Motor neuron (in vitro differentiated cells): ENCODE measurements around the gene ARHGAP26. TPM values are rescaled to one million over a fixed set of nuclear protein-coding genes. Genes with fewer than 3 reads are reported as not detected.

Experiments
- ATAC-seq, 8 experiments: fragments of 200-7000 bp; cut with Tn5 transposase; replicated peaks in 6 of 8; 2 replicates each; pipeline ENCODE4 v1.8.0; 2021; ENCODE audit warnings: mild to moderate bottlenecking in 8 of 8, moderate library complexity in 8 of 8
- H3K27ac ChIP-seq, 2 donors: fragments of 250-450 bp; sonication (Bioruptor Pico); 2 replicates each; pipeline ENCODE4 v1.9.0; 2021; ENCODE audit warnings: antibody characterized with exemption in 2 of 2, mild to moderate bottlenecking in 2 of 2, moderate library complexity in 1 of 2
- H3K4me1 ChIP-seq, 2 donors: fragments of 250-450 bp; sonication (Bioruptor Pico); replicated peaks in 1 of 2; 2 replicates each; pipeline ENCODE4 v1.6.1; 2021; ENCODE audit warnings: antibody characterized with exemption in 2 of 2, mild to moderate bottlenecking in 2 of 2, moderate library complexity in 1 of 2
- H3K4me3 ChIP-seq, 5 donors: fragments of 250-450 bp; sonication (Bioruptor Pico); 2 replicates each; pipeline ENCODE4 v1.9.0; 2021; ENCODE audit warnings: antibody characterized with exemption in 5 of 5, mild to moderate bottlenecking in 5 of 5, moderate library complexity in 4 of 5
- WGBS, 10 experiments: fragments of 450-650 bp; shearing (Covaris generic); methylation state at CpG; one replicate each; pipeline ENCODE4 v1.0.0; 2022; 5-methylcytosine and 5-hydroxymethylcytosine counted together
- in situ Hi-C, 9 experiments: fragments of 400-800 bp; cut with MboI; loops; one replicate each; pipeline ENCODE4 v1.15.0; 2021; ENCODE audit warnings: low sequenced_read_pairs in 9 of 9, low pct_unique_long_range_greater_than_20kb in 2 of 9; ENCODE audit not compliant: unreplicated experiment in 9 of 9
- total RNA-seq, 8 experiments: library from RNA; unstranded; fragments of 300-600 nt; gene quantifications; 2 replicates each; pipeline versions ENCODE4 v1.2.3 to v1.2.4, GENCODE V29; 2022

ARHGAP26 gene
- total RNA-seq, 8 experiments from 2014 or later = 1.3 to 14.2 (median 7.0) TPM

GRCh38 chr5:143235423-143235822 lies 465.2 kb downstream of the ARHGAP26 start:
- H3K4me3 ChIP-seq = no peak overlapping the region
- WGBS, 10 experiments = 46 to 100% (median 71%) methylated on average over 1 to 3 of the region's 3 CpGs; no CpG with 5 or more reads in 1 of the 10 experiments
- H3K4me1 ChIP-seq = peaks cover 3 to 5% of the 10 kb centered on the region in 2 donors
- no peak for ATAC-seq
- no peak overlapping the region for H3K27ac ChIP-seq
- in situ Hi-C loops = no loop called here

GRCh38 chr5:143236682-143237081 lies 466.5 kb downstream of the ARHGAP26 start:
- in situ Hi-C loops = no loop called here
- Histone ChIP-seq H3K27ac (no peak overlapping the region), H3K4me3 (no peak overlapping the region), H3K4me1 (peaks cover 0 to 3% of the 10 kb centered on the region in 2 donors)
- WGBS, 10 experiments = 44 to 75% methylated on average over 1 to 2 of the region's 2 CpGs; no CpG with 5 or more reads in 8 of the 10 experiments
- peak in 4 of 8 experiments; percentile 27 to 64 (median 39) for ATAC-seq

GRCh38 chr5:143237664-143238063 lies 467.5 kb downstream of the ARHGAP26 start:
- no peak for ATAC-seq
- Histone ChIP-seq H3K4me3 (no peak overlapping the region), H3K27ac (no peak overlapping the region), H3K4me1 (peaks cover 0 to 3% of the 10 kb centered on the region in 2 donors)
- WGBS, 10 experiments = 80 to 100% (median 84%) methylated on average over 1 to 6 of the region's 10 CpGs; no CpG with 5 or more reads in 5 of the 10 experiments
- in situ Hi-C loops = no loop called here

- peaks cover 0 to 3% of the 10 kb centered on the region in 2 donors for H3K4me1 ChIP-seq
- no peak for ATAC-seq
- in situ Hi-C loops = no loop called here
- H3K4me3 ChIP-seq = no peak overlapping the region
- no peak overlapping the region for H3K27ac ChIP-seq
- 62 to 100% (median 86%) methylated on average over 1 to 2 of the region's 2 CpGs; no CpG with 5 or more reads in 5 of the 10 experiments for WGBS, 10 experiments
These were observed 468.4 kb downstream of the ARHGAP26 start for GRCh38 chr5:143238620-143239019.

GRCh38 chr5:143239882-143240518 lies 469.8 kb downstream of the ARHGAP26 start:
- peaks cover 0 to 3% of the 10 kb centered on the region in 2 donors for H3K4me1 ChIP-seq
- no peak overlapping the region for H3K4me3 ChIP-seq
- in situ Hi-C loops = no loop called here
- 60 to 100% (median 100%) methylated on average over 1 to 3 of the region's 5 CpGs; no CpG with 5 or more reads in 3 of the 10 experiments for WGBS, 10 experiments
- ATAC-seq = no peak
- no peak overlapping the region for H3K27ac ChIP-seq

GRCh38 chr5:143241892-143242291 lies 471.7 kb downstream of the ARHGAP26 start:
- no peak overlapping the region for H3K27ac ChIP-seq
- no peak for ATAC-seq
- H3K4me1 ChIP-seq = no peaks in the 10 kb centered on the region
- H3K4me3 ChIP-seq = no peak overlapping the region
- WGBS, 10 experiments = 0 to 86% (median 57%) methylated on average over 1 of the region's 1 CpG; no CpG with 5 or more reads in 3 of the 10 experiments
- in situ Hi-C loops = no loop called here

GRCh38 chr5:143243103-143243502 lies 472.9 kb downstream of the ARHGAP26 start:
- 77 to 100% (median 87%) methylated on average over 1 to 6 of the region's 6 CpGs; no CpG with 5 or more reads in 6 of the 10 experiments for WGBS, 10 experiments
- Histone ChIP-seq H3K4me3 (no peak overlapping the region), H3K27ac (no peak overlapping the region), H3K4me1 (no peaks in the 10 kb centered on the region)
- in situ Hi-C loops = no loop called here
- no peak for ATAC-seq

GRCh38 chr5:143244000-143244736 lies 474.0 kb downstream of the ARHGAP26 start:
- in situ Hi-C loops = no loop called here
- no peaks in the 10 kb centered on the region for H3K4me1 ChIP-seq
- WGBS, 10 experiments = 1 to 100% (median 73%) methylated on average over 1 to 12 of the region's 16 CpGs; no CpG with 5 or more reads in 1 of the 10 experiments
- no peak overlapping the region for H3K27ac ChIP-seq
- no peak overlapping the region for H3K4me3 ChIP-seq
- ATAC-seq = peak in 3 of 8 experiments; percentile 75 to 79 (median 76)

GRCh38 chr5:143244990-143245389 lies 474.8 kb downstream of the ARHGAP26 start:
- Histone ChIP-seq H3K27ac (no peak overlapping the region), H3K4me1 (no peaks in the 10 kb centered on the region), H3K4me3 (no peak overlapping the region)
- 44 to 100% (median 94%) methylated on average over 1 to 2 of the region's 2 CpGs; no CpG with 5 or more reads in 5 of the 10 experiments for WGBS, 10 experiments
- in situ Hi-C loops = no loop called here
- ATAC-seq = no peak

- peak; percentile 62 to 99 (median 94) for ATAC-seq
- 20 to 76% (median 67%) methylated on average over 1 to 5 of the region's 11 CpGs; no CpG with 5 or more reads in 1 of the 10 experiments for WGBS, 10 experiments
- Histone ChIP-seq H3K4me1 (no peaks in the 10 kb centered on the region), H3K4me3 (no peak overlapping the region), H3K27ac (no peak overlapping the region)
- in situ Hi-C loops = no loop called here
These were observed 475.9 kb downstream of the ARHGAP26 start for GRCh38 chr5:143245929-143246561.

- Histone ChIP-seq H3K4me3 (no peak overlapping the region), H3K27ac (no peak overlapping the region), H3K4me1 (no peaks in the 10 kb centered on the region)
- in situ Hi-C loops = no loop called here
- 60 to 89% (median 81%) methylated on average over 1 of the region's 1 CpG; no CpG with 5 or more reads in 6 of the 10 experiments for WGBS, 10 experiments
- ATAC-seq = no peak
These were observed 477.1 kb downstream of the ARHGAP26 start for GRCh38 chr5:143247134-143247815.

GRCh38 chr5:143248391-143248790 lies 478.2 kb downstream of the ARHGAP26 start:
- no peak for ATAC-seq
- in situ Hi-C loops = no loop called here
- Histone ChIP-seq H3K4me3 (no peak overlapping the region), H3K4me1 (no peaks in the 10 kb centered on the region), H3K27ac (no peak overlapping the region)
- 40 to 92% (median 80%) methylated on average over 2 to 3 of the region's 3 CpGs for WGBS, 10 experiments
